A549 (cell line): Measurements from ENCODE around the gene SPA17. TPM values are rescaled to one million over a fixed set of nuclear protein-coding genes. Genes with fewer than 3 reads are reported as not detected.

ENCODE experiments used
- ATAC-seq, 2 experiments: fragments of 200-7000 bp in 1 of 2; fragments of >200 bp in 1 of 2; cut with Nextera tagmentation in 1 of 2; cut with Tn5 transposase in 1 of 2; 3 replicates each; pipeline versions ENCODE4 v1.8.0 to v1.9.1; 2018 to 2020; ENCODE audit warnings: mild to moderate bottlenecking in 1 of 2, moderate library complexity in 1 of 2
- CTCF ChIA-PET: fragments of 300-600 bp; sonication (Branson Sonifier 250); formaldehyde crosslinking; extraction: SDS; loops from one replicate; lab custom pipeline; 2021; ENCODE audit warnings: antibody characterized with exemption, inconsistent platforms; lab: Yijun Ruan, JAX
- POLR2A ChIA-PET: fragments of 350-600 bp; formaldehyde crosslinking; extraction: SDS; loops from one replicate; lab custom pipeline; 2021; ENCODE audit warnings: antibody characterized with exemption, inconsistent platforms; lab: Yijun Ruan, JAX
- DNase-seq, 2 experiments: peaks; one replicate each; pipeline versions ENCODE4 v3.0.0 to v3.0.0-alpha.2; 2011 to 2016; ENCODE audit warnings: low read depth in 1 of 2, low spot score in 1 of 2
- FAIRE-seq: peaks from 2 replicates; lab custom pipeline; 2011; peaks lifted over from hg19 to GRCh38; lab: Jason Lieb, UNC
- H3K27ac ChIP-seq, 2 experiments: fragments of >200 bp; sonication (Bioruptor Twin); formaldehyde crosslinking; 3 replicates each; pipeline ENCODE4 v1.5.1; 2016 to 2017
- H3K4me1 ChIP-seq: fragments of >200 bp; sonication (Bioruptor Twin); formaldehyde crosslinking; 3 replicates; pipeline ENCODE4 v1.6.1; 2016
- H3K4me2 ChIP-seq: fragments of >200 bp; sonication (Bioruptor Twin); formaldehyde crosslinking; 3 replicates; pipeline ENCODE4 v1.6.1; 2016
- H3K4me3 ChIP-seq: fragments of >200 bp; sonication (Bioruptor Twin); formaldehyde crosslinking; 3 replicates; pipeline ENCODE4 v1.5.1; 2016
- H3K9me3 ChIP-seq: fragments of >200 bp; sonication (Bioruptor Twin); formaldehyde crosslinking; 3 replicates; pipeline ENCODE4 v1.6.1; 2016
- CHD2 ChIP-seq: fragments of 150-350 bp; IDR thresholded peaks from 2 replicates; pipeline ENCODE4 v1.6.1; 2014; ENCODE audit warnings: low read length; ENCODE audit not compliant: partially characterized antibody
- EHF ChIP-seq: fragments of 250-450 bp; sonication (Bioruptor Pico); IDR thresholded peaks from 2 replicates; pipeline ENCODE4 v1.5.0; 2020; ENCODE audit warnings: mild to moderate bottlenecking
- ESRRA ChIP-seq: fragments of 150-350 bp; IDR thresholded peaks from 2 replicates; pipeline ENCODE4 v1.6.1; 2014; ENCODE audit warnings: mild to moderate bottlenecking, low read length, borderline replicate concordance
- GATA3 ChIP-seq: IDR thresholded peaks from 2 replicates; pipeline ENCODE4 v1.6.1; 2012; ENCODE audit warnings: borderline replicate concordance
- JUN ChIP-seq, 2 experiments: fragments of >200 bp; sonication (Bioruptor Twin); formaldehyde crosslinking; IDR thresholded peaks; 2 replicates in 1 of 2; 3 replicates in 1 of 2; pipeline ENCODE4 v1.6.1; 2016 to 2017
- MYC ChIP-seq: IDR thresholded peaks from 2 replicates; pipeline ENCODE4 v1.6.1; 2012; ENCODE audit warnings: mild to moderate bottlenecking, inconsistent platforms, low read length, improper control_type of control experiment, borderline replicate concordance
- POLR2A ChIP-seq: IDR thresholded peaks from 2 replicates; pipeline ENCODE4 v1.6.1; 2012; ENCODE audit warnings: mild to moderate bottlenecking, low read length
- ZFP36 ChIP-seq: fragments of 450-650 bp; IDR thresholded peaks from 2 replicates; pipeline ENCODE4 v1.6.1; 2014; ENCODE audit warnings: borderline replicate concordance; ENCODE audit not compliant: partially characterized antibody
- WGBS: methylation state at CpG from one replicate; pipeline ENCODE4 v1.1.6; 2017; ENCODE audit errors: missing lambda C conversion rate; 5-methylcytosine and 5-hydroxymethylcytosine counted together
- polyA plus RNA-seq, 4 experiments: library from polyadenylated mRNA; depleted of rRNA in 3 of 4; stranded (reverse); fragments of >200 nt; fragmentation: RNase III in 1 of 4; extraction: RNeasy Plus Mini Kit Qiagen cat#74134 plus additional on column Dnase treatment in 1 of 4; gene quantifications; 2 replicates in 3 of 4; 3 replicates in 1 of 4; pipeline ENCODE4 v1.2.3, GENCODE V29; 2011 to 2017
- TF ChIP-seq, protein P1 (sequence below): fragments of >200 bp; sonication (Bioruptor Twin); formaldehyde crosslinking; IDR thresholded peaks from 3 replicates; pipeline ENCODE4 v1.5.1; 2016
- TF ChIP-seq, protein P2 (sequence below): fragments of >200 bp; sonication (Bioruptor Twin); formaldehyde crosslinking; IDR thresholded peaks from 3 replicates; pipeline ENCODE4 v1.6.1; 2016
- TF ChIP-seq, protein P3 (sequence below): fragments of 200-600 bp; sonication (generic); IDR thresholded peaks from 2 replicates; pipeline ENCODE4 v1.6.1; 2016; ENCODE audit warnings: antibody characterized with exemption, mild to moderate bottlenecking, moderate library complexity
- TF ChIP-seq, protein P4 (sequence below): fragments of 150-350 bp; IDR thresholded peaks from 2 replicates; pipeline ENCODE4 v1.6.1; 2014; ENCODE audit warnings: low read depth, mild to moderate bottlenecking, low read length
- TF ChIP-seq, protein P5 (sequence below): fragments of 250-450 bp; sonication (Bioruptor Pico); IDR thresholded peaks from 2 replicates; pipeline ENCODE4 v1.5.0; 2020; ENCODE audit warnings: low read depth, mild to moderate bottlenecking, moderate library complexity

The SPA17 gene
- polyA plus RNA-seq, 2 of the 4 experiments (the other 2 are of a cell fraction): 23.8 to 27.3 TPM

DNA sequence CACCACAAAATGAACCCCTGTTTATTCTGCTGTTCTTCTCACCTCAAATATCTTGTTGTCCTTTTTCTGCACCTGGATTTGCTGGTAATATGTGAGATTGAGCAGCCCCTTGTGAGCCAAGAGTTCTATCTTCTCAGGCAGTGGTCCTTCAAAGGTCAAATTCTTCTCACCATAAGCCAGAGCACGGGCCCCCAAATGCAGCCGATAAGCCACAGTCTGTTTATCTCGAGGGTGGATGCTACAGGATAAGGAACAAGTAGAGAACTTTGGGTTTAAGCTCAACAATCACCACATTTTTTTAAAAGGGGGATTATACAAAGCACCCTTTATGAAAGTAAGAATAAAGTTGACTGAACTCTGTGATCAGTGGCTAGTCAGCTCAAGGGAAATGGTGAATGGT, 35.2 kb upstream of the SPA17 start (continued):
- no peak for TF ChIP-seq ESRRA
- TF ChIP-seq, protein P1, sequence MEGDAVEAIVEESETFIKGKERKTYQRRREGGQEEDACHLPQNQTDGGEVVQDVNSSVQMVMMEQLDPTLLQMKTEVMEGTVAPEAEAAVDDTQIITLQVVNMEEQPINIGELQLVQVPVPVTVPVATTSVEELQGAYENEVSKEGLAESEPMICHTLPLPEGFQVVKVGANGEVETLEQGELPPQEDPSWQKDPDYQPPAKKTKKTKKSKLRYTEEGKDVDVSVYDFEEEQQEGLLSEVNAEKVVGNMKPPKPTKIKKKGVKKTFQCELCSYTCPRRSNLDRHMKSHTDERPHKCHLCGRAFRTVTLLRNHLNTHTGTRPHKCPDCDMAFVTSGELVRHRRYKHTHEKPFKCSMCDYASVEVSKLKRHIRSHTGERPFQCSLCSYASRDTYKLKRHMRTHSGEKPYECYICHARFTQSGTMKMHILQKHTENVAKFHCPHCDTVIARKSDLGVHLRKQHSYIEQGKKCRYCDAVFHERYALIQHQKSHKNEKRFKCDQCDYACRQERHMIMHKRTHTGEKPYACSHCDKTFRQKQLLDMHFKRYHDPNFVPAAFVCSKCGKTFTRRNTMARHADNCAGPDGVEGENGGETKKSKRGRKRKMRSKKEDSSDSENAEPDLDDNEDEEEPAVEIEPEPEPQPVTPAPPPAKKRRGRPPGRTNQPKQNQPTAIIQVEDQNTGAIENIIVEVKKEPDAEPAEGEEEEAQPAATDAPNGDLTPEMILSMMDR: no peak
- TF ChIP-seq GATA3: no peak
- TF ChIP-seq, protein P2, sequence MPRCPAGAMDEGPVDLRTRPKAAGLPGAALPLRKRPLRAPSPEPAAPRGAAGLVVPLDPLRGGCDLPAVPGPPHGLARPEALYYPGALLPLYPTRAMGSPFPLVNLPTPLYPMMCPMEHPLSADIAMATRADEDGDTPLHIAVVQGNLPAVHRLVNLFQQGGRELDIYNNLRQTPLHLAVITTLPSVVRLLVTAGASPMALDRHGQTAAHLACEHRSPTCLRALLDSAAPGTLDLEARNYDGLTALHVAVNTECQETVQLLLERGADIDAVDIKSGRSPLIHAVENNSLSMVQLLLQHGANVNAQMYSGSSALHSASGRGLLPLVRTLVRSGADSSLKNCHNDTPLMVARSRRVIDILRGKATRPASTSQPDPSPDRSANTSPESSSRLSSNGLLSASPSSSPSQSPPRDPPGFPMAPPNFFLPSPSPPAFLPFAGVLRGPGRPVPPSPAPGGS: no peak

DNA sequence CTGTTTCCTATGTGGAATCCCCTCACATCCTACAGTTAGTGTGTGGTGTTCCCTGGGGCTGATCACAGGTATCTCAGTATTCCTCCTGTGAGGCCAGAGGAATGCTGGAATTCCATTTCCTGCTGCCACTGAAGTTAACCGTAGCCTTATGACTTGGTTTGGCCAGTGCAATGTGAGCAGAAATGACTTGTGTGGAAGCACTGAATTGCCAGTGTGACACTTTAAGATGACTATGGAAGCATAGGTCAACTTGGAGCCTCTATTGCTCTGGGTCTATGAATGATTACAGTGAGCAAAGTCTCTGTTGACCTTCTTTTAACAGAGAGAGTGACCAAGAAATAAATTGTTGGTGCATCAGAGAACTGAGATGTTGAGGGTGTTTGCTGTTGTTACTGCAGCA, 34.5 kb upstream of the SPA17 start:
- Histone ChIP-seq H3K4me2 (no peak overlapping the region), H3K4me1 (no peaks in the 10 kb centered on the region), H3K27ac (no peak overlapping the region), H3K9me3 (no peaks in the 10 kb centered on the region), H3K4me3 (no peak overlapping the region)
- ChIA-PET POLR2A (interaction anchor here (1.0 kb wide), 1 partner anchor 17 kb away, joined by 3 read pairs; the partner anchor contains the start of gene TBRG1), CTCF (interaction anchor here (1.1 to 1.3 kb wide), 2 partner anchors 120 to 239 kb away, joined by 3 read pairs; no protein-coding TSS in a partner anchor)
- DNase-seq (no peak), FAIRE-seq (no peak), ATAC-seq (no peak)
- WGBS: 71% methylated on average over 1 of the region's 1 CpG
- TF ChIP-seq GATA3 (no peak), CHD2 (no peak), POLR2A (no peak), ZFP36 (no peak), MYC (no peak), JUN (IDR thresholded peaks at IDR 0.05) (no peak), EHF (CRISPR knock-in tag) (no peak), ESRRA (no peak)
- TF ChIP-seq, protein P3, sequence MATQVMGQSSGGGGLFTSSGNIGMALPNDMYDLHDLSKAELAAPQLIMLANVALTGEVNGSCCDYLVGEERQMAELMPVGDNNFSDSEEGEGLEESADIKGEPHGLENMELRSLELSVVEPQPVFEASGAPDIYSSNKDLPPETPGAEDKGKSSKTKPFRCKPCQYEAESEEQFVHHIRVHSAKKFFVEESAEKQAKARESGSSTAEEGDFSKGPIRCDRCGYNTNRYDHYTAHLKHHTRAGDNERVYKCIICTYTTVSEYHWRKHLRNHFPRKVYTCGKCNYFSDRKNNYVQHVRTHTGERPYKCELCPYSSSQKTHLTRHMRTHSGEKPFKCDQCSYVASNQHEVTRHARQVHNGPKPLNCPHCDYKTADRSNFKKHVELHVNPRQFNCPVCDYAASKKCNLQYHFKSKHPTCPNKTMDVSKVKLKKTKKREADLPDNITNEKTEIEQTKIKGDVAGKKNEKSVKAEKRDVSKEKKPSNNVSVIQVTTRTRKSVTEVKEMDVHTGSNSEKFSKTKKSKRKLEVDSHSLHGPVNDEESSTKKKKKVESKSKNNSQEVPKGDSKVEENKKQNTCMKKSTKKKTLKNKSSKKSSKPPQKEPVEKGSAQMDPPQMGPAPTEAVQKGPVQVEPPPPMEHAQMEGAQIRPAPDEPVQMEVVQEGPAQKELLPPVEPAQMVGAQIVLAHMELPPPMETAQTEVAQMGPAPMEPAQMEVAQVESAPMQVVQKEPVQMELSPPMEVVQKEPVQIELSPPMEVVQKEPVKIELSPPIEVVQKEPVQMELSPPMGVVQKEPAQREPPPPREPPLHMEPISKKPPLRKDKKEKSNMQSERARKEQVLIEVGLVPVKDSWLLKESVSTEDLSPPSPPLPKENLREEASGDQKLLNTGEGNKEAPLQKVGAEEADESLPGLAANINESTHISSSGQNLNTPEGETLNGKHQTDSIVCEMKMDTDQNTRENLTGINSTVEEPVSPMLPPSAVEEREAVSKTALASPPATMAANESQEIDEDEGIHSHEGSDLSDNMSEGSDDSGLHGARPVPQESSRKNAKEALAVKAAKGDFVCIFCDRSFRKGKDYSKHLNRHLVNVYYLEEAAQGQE: no peak
- TF ChIP-seq, protein P2: no peak
- TF ChIP-seq, protein P4, sequence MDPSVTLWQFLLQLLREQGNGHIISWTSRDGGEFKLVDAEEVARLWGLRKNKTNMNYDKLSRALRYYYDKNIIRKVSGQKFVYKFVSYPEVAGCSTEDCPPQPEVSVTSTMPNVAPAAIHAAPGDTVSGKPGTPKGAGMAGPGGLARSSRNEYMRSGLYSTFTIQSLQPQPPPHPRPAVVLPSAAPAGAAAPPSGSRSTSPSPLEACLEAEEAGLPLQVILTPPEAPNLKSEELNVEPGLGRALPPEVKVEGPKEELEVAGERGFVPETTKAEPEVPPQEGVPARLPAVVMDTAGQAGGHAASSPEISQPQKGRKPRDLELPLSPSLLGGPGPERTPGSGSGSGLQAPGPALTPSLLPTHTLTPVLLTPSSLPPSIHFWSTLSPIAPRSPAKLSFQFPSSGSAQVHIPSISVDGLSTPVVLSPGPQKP: no peak
- TF ChIP-seq, protein P5, sequence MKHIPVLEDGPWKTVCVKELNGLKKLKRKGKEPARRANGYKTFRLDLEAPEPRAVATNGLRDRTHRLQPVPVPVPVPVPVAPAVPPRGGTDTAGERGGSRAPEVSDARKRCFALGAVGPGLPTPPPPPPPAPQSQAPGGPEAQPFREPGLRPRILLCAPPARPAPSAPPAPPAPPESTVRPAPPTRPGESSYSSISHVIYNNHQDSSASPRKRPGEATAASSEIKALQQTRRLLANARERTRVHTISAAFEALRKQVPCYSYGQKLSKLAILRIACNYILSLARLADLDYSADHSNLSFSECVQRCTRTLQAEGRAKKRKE: no peak
